ENCODE data around the gene PHLDA1.
A peak's percentile ranks its signal among the peaks of the same experiment; 100 is the strongest.
"Not testable (repeated sequence)": the region's sequence is repeated elsewhere in the genome, so short reads cannot be mapped to it uniquely, and the experiment has no call there.

PHLDA1 gene

DNA sequence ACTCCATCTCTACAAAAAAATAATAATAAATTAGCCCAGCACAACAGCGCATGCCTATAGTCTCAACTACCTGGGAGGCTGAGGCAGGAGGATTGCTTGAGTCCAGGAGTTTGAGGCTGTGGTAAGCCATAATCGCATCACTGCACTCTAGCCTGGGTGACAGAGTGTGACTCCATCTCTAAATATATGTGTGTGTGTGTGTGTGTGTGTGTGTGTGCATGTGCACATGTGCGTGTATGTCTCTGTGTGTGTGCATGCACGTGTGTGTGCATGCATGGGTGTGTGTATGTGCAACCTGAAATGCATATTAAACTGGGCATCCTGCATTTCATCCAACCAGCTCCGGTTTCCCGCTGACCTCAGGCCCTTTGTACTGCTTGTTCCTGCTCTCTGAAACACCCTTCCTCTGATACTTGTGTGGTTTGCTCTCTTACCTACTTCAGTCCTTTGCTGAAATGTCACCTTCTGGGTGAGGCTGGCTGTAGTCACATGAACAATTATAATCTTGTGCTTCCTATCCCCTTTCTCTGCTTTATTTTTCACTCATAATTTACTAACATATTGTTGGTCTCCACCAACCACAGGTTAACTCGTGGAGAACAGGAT is 46.9 kb downstream of the PHLDA1 start:
- DNase-seq, result no peak

DNA sequence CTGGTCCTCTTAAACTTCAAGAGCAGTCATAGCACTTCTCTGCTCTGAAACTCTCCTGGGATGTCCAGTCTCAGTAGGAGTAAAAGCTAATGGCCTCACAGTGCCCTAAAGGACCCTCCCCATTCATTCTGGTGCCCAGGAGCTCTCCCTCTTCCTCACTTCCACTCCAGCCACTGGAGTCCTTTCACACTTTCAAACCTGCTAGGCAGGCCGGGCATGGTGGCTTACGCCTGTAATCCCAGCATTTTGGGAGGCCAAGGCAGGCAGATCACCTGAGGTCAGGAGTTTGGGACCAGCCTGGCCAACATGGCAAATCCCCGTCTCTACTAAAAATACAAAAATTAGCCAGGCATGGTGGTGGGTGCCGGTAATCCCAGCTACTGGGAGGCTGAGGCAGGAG is 47.7 kb downstream of the PHLDA1 start:
- not testable (repeated sequence) for DNase-seq

DNA sequence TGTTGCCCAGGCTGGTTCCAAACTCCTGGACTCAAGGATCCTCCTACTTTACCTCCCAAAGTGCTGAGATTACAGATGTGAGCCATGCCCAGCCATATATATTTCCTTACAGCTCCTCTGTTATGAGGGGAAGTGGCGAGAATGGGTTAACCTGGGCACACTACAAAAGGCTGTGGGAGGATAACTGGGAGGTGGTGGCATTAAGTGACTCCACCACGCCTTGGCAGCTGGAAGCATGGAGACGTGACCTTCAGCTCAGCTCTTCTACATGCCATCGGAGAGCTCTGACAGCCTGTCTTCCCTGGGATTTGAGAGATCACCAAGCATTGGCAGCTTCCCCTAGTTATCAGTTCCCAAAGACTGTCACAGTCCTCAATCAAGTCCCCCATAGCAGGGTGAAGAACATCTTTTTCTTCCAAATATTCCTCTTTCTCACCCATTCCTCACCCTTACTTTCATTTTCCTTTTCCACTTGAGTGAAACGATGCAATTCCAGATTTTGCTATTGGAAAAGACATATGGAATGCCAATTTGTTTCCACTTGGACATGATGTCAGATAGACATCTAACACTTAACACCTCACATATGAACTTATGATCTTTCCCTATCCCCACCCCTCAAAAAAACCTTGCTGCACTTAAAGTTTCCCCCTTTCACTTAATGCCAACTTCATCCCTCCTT is 48.5 kb downstream of the PHLDA1 start:
- DNase-seq, result no peak

DNA sequence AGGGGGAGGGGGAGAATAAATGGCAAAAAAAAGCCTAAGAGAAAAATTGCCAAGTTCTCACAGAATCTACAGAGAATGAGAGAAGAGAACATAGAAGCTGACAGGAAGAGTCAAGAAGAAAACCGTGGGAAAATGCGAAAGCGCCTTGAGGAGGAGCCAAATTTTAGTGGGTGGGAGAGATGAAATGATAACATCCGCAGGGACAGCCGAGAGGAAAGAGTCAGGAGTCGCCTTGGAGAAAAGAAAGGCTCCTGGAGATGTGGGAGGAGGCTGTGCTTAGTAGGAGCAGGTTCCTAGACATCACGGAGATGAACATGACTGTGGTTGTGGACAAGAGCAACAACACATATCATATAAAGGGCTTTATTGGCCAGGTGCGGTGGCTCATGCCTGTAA is 49.4 kb downstream of the PHLDA1 start:
- no peak for DNase-seq

DNA sequence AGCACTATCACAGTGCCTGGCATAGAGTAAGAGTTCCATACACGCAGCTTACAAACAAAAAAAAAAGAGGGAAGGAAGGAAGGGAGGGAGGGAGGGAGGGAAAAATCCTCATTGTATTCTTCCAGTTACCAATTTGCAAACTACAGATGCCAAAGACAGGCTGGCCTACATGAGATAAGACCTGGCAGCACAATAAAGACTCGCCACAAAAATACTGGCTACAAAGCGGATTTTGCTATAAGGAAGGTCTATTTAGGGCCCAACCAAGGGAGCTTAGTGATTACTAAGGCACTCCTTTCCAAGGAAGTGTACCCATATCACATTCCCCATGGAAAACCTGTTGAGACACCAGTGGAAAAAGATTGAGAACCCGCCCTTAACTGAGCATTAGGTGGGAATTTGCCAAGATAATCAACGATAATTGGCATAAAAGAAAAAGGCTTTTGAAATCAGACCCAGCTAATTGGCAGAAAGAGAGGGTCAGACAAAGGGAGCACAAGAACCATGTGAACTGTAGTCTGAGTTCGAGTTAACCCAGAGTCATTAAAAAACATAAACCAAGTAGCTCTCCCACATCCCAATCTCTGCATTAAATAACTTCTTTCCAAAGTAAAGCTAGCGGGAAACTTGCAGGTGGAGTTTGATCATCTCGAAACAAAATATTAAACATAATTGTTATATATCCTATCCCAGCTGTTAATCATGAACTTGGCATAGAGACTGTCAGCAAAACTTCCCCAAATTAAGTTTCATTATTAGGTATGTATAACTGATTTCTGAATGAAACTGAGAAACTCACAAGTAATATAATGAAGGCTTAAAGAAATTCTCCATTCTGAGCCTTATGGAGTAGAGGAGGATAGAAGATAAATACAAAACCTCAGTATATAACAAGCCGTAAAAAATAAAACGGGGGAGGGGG is 50.1 kb downstream of the PHLDA1 start:
- no peak for DNase-seq

DNA sequence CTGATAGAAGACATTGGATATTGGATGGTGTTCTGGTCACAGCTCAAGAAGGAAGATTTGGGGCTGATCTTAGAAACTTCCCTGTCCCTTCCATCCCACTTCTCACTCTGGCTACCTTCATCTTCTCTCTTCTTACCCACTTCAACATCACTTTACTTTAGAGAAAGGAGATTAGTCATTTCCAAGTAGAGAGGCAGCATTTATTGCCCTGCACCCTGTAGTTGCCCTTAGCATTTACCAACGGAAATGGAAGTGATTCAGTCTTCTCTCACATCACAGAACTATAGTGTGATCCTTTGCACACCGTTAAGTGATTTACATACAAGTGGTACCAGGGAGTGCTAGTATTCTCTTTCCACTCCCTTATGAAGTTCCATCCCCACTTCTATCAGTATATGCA is 52.4 kb downstream of the PHLDA1 start:
- no peak for DNase-seq

DNA sequence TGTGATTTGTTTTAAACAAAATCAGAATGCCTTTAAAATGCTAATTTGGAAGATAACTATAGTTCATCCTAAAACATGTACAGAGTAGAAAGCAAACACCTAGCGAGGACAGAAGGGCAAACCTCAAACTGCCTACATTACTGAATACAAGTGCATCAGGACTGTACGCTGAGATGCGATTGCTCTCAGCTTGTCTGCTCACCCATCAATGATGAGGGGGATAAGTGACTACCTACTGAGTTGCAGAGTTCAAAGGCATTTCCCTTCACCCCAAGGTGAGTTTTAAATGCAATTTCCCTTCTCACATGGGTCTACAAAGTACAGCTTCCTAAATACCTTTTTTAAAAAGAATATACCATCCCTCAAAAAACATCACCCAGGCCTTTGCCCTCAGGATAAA is 52.9 kb downstream of the PHLDA1 start:
- DNase-seq, result no peak

DNA sequence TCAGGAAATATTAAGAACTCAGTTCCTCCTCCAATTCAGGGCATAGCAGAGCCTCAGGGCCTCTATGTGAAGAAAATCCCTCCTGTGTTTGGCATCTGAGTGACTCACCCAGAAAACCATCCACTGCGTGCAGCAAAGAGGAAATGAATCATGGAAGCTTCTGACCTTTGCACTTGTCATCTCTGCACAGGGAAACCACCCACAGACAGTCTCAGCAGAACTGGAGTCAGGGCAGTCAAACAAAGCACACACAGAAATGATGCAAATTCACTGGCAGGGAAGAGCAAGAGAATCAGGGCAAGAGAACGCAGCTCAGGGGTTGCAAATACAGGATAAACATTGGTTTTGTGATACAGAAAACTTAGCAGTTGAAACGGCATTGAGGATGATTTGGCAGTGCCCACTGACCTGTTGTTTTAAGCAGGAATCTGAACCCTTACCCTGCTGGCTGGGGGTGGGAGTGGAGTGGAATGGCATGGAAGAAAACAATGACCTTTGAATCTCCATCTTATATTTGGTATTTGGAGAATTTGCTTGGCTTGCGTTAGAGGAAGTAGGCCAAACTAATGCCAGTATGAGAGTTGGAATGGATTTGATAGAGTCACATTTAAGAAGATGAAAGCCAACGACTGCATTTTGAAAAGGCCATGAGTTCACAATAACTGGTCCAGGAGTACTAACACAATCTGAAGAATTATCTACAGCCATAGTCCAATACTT is 53.5 kb downstream of the PHLDA1 start:
- no peak for DNase-seq

DNA sequence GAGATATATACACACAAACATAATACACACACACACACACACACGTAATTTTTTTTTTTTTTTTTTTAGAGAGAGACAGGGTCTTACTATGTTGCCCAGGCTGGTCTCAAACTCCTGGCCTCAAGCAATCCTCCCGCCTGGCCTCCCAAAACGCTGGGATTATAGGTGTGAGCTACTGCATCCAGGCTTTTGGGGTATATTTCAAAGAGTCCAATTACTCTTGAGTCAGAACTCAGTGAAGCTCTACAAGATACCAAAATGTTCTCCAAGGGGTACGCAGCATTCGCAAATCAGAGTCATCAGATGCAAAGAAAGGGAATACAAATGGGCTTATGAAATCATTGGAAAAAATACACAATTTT is 54.0 kb downstream of the PHLDA1 start:
- DNase-seq, result no peak

DNA sequence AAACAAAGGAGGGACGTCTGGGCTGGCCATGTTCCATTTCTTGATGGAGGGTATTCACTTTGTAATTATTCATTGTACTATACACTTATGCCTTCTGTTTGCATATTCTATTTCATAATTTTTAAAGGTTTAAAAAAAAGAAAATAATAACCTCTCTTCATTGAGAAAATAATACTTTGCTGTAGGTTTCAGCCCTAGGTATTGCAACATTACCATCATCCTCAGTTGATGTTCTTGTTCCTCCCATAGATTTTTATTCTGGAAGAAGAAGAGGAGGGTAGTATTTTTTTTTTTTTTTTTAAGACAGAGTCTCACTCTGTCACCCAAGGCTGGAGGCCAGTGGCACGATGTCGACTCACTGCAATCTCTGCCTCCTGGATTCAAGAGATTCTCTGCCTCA is 54.7 kb downstream of the PHLDA1 start:
- no peak for DNase-seq

DNA sequence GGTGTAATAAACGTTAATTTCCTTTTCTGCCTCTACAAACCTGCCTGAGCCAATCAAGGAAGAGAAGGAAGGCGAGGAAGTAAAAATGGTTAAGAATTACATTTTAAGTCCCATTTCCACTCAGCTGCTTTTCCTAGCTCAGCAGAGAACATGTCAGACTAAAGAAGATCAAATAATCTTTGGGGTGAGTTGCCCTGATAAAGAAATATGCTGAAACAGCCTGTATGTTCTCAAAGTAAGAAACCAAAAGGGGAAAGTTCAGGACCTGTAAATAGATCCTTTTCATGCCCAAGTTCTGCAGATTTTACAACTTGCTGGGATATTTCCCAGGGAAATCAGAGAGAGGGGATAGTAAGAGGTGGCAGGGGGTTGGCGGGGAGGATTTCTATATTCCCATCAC is 55.5 kb downstream of the PHLDA1 start:
- DNase-seq, result no peak

DNA sequence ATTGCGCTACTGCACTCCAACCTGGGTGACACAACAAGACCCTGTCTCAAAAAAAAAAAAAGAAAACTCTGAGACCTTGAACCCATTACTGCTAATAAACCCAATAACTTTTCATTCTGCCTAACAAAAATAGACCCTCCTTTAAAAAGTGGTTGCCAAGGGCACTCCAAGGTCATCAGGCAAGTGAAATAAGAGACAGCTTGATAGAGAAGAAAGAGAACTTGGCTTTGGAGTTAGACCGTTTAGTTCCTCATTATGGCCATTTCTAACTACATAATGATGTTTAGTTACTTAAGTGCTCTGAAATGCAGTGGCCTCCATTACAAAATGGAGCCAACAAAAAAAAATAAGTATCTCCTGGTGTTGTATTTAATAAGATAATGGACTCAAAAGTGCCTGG is 55.9 kb downstream of the PHLDA1 start:
- DNase-seq, result peak; percentile 78

Measured in NCI-H1105 treated with DMSO at 0.1 percent for 48 hours (cell line).